HG03442 (cell line): Measurements from ENCODE around the gene RNF112.

ENCODE experiments used
- ATAC-seq: cut with Tn5 transposase; IDR thresholded peaks from one replicate; pipeline ENCODE4 v1.9.1; 2021; ENCODE audit warnings: mild to moderate bottlenecking, moderate library complexity; ENCODE audit not compliant: unreplicated experiment

The RNF112 gene

GRCh38 chr17:19410875-19411620 is at the start of gene RNF112:
RNF112 (plus strand) TSS chr17:19411232; CDS start chr17:19411409, 177 bp downstream.
- ATAC-seq = no peak

GRCh38 chr17:19361326-19361725 is 49.7 kb upstream of the RNF112 start:
- no peak for ATAC-seq

- no peak for ATAC-seq
These were observed 49.1 kb upstream of the RNF112 start for GRCh38 chr17:19361944-19362276.

- peak; percentile 75 for ATAC-seq
These were observed 48.5 kb upstream of the RNF112 start, which contains the start of gene B9D1 for GRCh38 chr17:19362277-19363113. B9D1 (minus strand) TSS chr17:19362723; CDS start chr17:19362569, 154 bp downstream.

- ATAC-seq = no peak
These were observed 48.0 kb upstream of the RNF112 start for GRCh38 chr17:19363114-19363438.

- ATAC-seq = no peak
These were observed 47.5 kb upstream of the RNF112 start for GRCh38 chr17:19363460-19364035.

- ATAC-seq = no peak
These were observed 46.1 kb upstream of the RNF112 start for GRCh38 chr17:19364699-19365498.

GRCh38 chr17:19365499-19365817 is 45.6 kb upstream of the RNF112 start:
- ATAC-seq = no peak

- no peak for ATAC-seq
These were observed 45.0 kb upstream of the RNF112 start for GRCh38 chr17:19365833-19366636.

GRCh38 chr17:19366637-19366972 is 44.4 kb upstream of the RNF112 start:
- ATAC-seq = no peak

GRCh38 chr17:19368229-19368628 is 42.8 kb upstream of the RNF112 start:
- no peak for ATAC-seq

- no peak for ATAC-seq
These were observed 41.8 kb upstream of the RNF112 start for GRCh38 chr17:19369107-19369778.

GRCh38 chr17:19369846-19370492 is 41.1 kb upstream of the RNF112 start:
- no peak for ATAC-seq

GRCh38 chr17:19370493-19370960 is 40.5 kb upstream of the RNF112 start:
- ATAC-seq = no peak

GRCh38 chr17:19371259-19372010 is 39.6 kb upstream of the RNF112 start:
- ATAC-seq = no peak

GRCh38 chr17:19372011-19372370 is 39.0 kb upstream of the RNF112 start:
- no peak for ATAC-seq

GRCh38 chr17:19372439-19372838 is 38.6 kb upstream of the RNF112 start:
- no peak for ATAC-seq

GRCh38 chr17:19372866-19373504 is 38.0 kb upstream of the RNF112 start:
- no peak for ATAC-seq
